OCI-LY7 (cell line): ENCODE results near the gene GIPC3. TPM values are rescaled to one million over a fixed set of nuclear protein-coding genes. Genes with fewer than 3 reads are reported as not detected.
A peak's percentile ranks its signal among the peaks of the same experiment; 100 is the strongest.

Source experiments
- BruUV-seq: library from RNA; stranded (reverse); fragments of 400-500 nt; replicated peaks from 2 replicates; lab custom pipeline; 2021; lab: Mats Ljungman, UMichigan
- CTCF ChIA-PET: fragments of 300-600 bp; sonication (Branson Sonifier 250); formaldehyde crosslinking; loops from one replicate; lab custom pipeline; 2022; ENCODE audit warnings: antibody characterized with exemption; ENCODE audit not compliant: unreplicated experiment; lab: Charles Lee
- POLR2A ChIA-PET: fragments of 300-600 bp; sonication (Branson Sonifier 250); formaldehyde crosslinking; loops from one replicate; lab custom pipeline; 2022; ENCODE audit warnings: antibody characterized with exemption; lab: Charles Lee
- DNase-seq: peaks from one replicate; pipeline ENCODE4 v3.0.0-alpha.2; 2015; ENCODE audit warnings: low spot score
- H2AFZ ChIP-seq: fragments of 200-600 bp; sonication (generic), shearing (Covaris generic); 2 replicates; pipeline ENCODE4 v1.6.1; 2014; ENCODE audit warnings: mild to moderate bottlenecking, antibody characterized with exemption, low read length, moderate library complexity
- H3K27ac ChIP-seq: fragments of 200-600 bp; sonication (generic); 2 replicates; pipeline ENCODE4 v1.5.1; 2014; ENCODE audit warnings: mixed run types, low read depth, mild to moderate bottlenecking, moderate library complexity, low read length, inconsistent platforms; ENCODE audit not compliant: poor library complexity, severe bottlenecking
- H3K36me3 ChIP-seq: fragments of 200-600 bp; sonication (generic); 2 replicates; pipeline ENCODE4 v1.6.1; 2014; ENCODE audit warnings: mild to moderate bottlenecking, antibody characterized with exemption, low read length, moderate library complexity, mixed read lengths; ENCODE audit not compliant: insufficient read depth
- H3K4me1 ChIP-seq: fragments of 200-600 bp; sonication (generic); 2 replicates; pipeline ENCODE4 v1.5.1; 2014; ENCODE audit warnings: mild to moderate bottlenecking, low read length; ENCODE audit not compliant: insufficient read depth, poor library complexity, severe bottlenecking
- H3K4me2 ChIP-seq: fragments of 200-600 bp; sonication (generic); 2 replicates; pipeline ENCODE4 v1.6.1; 2014; ENCODE audit warnings: mild to moderate bottlenecking, low read length
- H3K4me3 ChIP-seq: fragments of 200-600 bp; sonication (generic); 2 replicates; pipeline ENCODE4 v1.5.1; 2014; ENCODE audit warnings: mild to moderate bottlenecking, low read depth, low read length; ENCODE audit not compliant: poor library complexity, severe bottlenecking
- H3K79me2 ChIP-seq: fragments of 200-600 bp; sonication (generic); 2 replicates; pipeline ENCODE4 v1.6.1; 2016; ENCODE audit warnings: low read depth, mild to moderate bottlenecking, low read length, moderate library complexity, mixed read lengths; ENCODE audit not compliant: insufficient read depth
- H3K9me2 ChIP-seq: fragments of 200-600 bp; sonication (generic); 2 replicates; pipeline ENCODE4 v1.6.1; 2016; ENCODE audit warnings: mild to moderate bottlenecking, low read length, mixed read lengths; ENCODE audit not compliant: insufficient read depth
- H3K9me3 ChIP-seq: fragments of 200-600 bp; sonication (generic); 2 replicates; pipeline ENCODE4 v1.6.1; 2014; ENCODE audit warnings: mild to moderate bottlenecking, mixed run types, low read length, mixed read lengths
- H4K20me1 ChIP-seq: fragments of 200-600 bp; sonication (generic); 2 replicates; pipeline ENCODE4 v1.6.1; 2014; ENCODE audit warnings: mild to moderate bottlenecking, antibody characterized with exemption, low read length, moderate library complexity, mixed read lengths; ENCODE audit not compliant: insufficient read depth
- CTCF ChIP-seq: fragments of 200-600 bp; sonication (generic); conservative IDR thresholded peaks from 2 replicates; pipeline ENCODE4 v1.5.1; 2014; ENCODE audit warnings: mild to moderate bottlenecking, antibody characterized with exemption, low read length, moderate library complexity, mixed read lengths
- EZH2phosphoT487 ChIP-seq: fragments of 200-600 bp; sonication (generic); IDR thresholded peaks from 2 replicates; pipeline ENCODE4 v1.6.1; 2018; ENCODE audit warnings: low read depth, borderline replicate concordance, mild to moderate bottlenecking, mixed run types, antibody characterized with exemption, low read length, moderate library complexity, mixed read lengths
- intact Hi-C: fragments of 100-400 bp; cut with micrococcal nuclease; formaldehyde crosslinking; loops from one replicate; pipeline ENCODE4 v1.10.0; 2022; ENCODE audit not compliant: unreplicated experiment
- total RNA-seq, 2 experiments: library from RNA; depleted of rRNA in 1 of 2; stranded (reverse); fragments of >200 nt in 1 of 2; shearing (Covaris generic) in 1 of 2; gene quantifications; 2 replicates each; pipeline ENCODE4 v1.2.3, GENCODE V29; 2014 to 2022

GIPC3 gene
- total RNA-seq, 2 experiments from 2014 or later = not detected

DNA sequence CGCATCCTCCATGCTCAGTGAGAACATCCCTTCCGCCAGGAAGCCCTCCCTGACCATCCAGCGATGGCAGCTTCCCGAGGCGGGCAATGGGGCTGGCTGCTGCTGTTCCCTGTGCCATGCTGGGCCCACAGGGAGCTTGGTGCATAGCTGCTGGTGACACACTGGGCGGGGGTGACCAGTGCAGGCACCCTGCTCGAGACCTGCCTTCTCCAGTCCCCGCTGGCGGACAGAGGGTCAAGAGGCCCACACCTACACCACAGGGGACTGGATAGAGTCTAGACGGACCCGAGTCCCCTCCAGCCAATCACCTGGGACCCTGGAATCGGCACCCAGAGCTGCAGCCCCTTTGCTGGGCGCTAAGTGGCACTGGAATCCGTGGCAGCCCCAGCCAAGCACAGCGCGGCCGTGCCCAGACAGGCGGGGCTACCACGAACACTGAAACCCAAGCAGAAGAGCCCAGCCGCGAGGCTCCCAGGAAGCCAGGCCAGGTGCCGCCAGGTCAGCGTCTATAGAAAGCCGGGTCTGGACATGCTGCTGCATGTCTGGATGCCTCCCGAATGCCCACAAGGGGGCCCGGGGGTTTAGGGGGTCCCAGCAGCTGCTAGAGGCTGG is 30.4 kb downstream of the GIPC3 start:
- POLR2A ChIA-PET = no interaction called here
- H4K20me1 ChIP-seq = no peaks in the 10 kb centered on the region
- intact Hi-C loops = loop anchor here (5.0 kb wide), 1 partner anchor 68 kb away; no protein-coding TSS in a partner anchor
- H3K27ac ChIP-seq = no peak overlapping the region
- TF ChIP-seq EZH2phosphoT487 = no peak
- no peaks in the 10 kb centered on the region for H3K9me2 ChIP-seq
- H3K4me3 ChIP-seq = no peak overlapping the region
- H3K9me3 ChIP-seq = no peaks in the 10 kb centered on the region
- H3K4me2 ChIP-seq = no peak overlapping the region
- CTCF ChIA-PET = no interaction called here
- no TSS peak for BruUV-seq
- no peaks in the 10 kb centered on the region for H3K4me1 ChIP-seq
- DNase-seq = no peak
- no peak overlapping the region for H2AFZ ChIP-seq
- no peaks in the 10 kb centered on the region for H3K79me2 ChIP-seq
- H3K36me3 ChIP-seq = peaks cover 38% of the 10 kb centered on the region

DNA sequence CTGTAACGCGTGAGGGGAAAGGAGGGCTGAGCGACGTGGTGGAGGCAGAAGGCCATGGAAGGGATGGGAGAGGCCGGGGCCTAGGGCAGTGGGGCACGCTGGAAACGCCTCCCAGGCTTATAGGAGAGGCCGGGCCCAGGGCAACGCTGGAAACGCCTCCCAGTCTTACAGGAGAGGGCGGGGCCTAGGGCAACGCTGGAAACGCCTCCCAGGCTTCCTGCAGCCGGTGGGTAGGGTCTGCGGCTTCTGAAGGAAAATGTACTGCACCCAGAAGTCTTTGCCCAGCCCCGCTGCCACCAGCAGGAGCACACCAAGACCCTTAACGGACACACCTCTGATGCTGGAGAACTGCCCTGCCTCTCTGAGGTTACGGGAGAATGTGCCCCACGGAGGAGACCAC is 32.2 kb downstream of the GIPC3 start:
- ChIA-PET POLR2A (no interaction called here), CTCF (interaction anchor here (0.6 kb wide), 1 partner anchor 342 kb away, joined by 11 read pairs; no protein-coding TSS in a partner anchor)
- H3K4me3 ChIP-seq = no peak overlapping the region
- no peaks in the 10 kb centered on the region for H3K79me2 ChIP-seq
- H3K36me3 ChIP-seq = peaks cover 36% of the 10 kb centered on the region
- no peak overlapping the region for H3K4me2 ChIP-seq
- intact Hi-C loops = loop anchor here (5.0 kb wide), 1 partner anchor 70 kb away; no protein-coding TSS in a partner anchor
- H3K27ac ChIP-seq = no peak overlapping the region
- no peak for DNase-seq
- TF ChIP-seq EZH2phosphoT487 (no peak), CTCF (no peak)
- no peak overlapping the region for H2AFZ ChIP-seq
- H3K4me1 ChIP-seq = no peaks in the 10 kb centered on the region
- BruUV-seq = no TSS peak
- no peaks in the 10 kb centered on the region for H4K20me1 ChIP-seq
- no peaks in the 10 kb centered on the region for H3K9me3 ChIP-seq
- no peaks in the 10 kb centered on the region for H3K9me2 ChIP-seq

GRCh38 chr19:3618144-3618810 is 33.0 kb downstream of the GIPC3 start:
- Histone ChIP-seq H3K79me2 (no peaks in the 10 kb centered on the region), H3K36me3 (peaks cover 40% of the 10 kb centered on the region), H3K9me2 (no peaks in the 10 kb centered on the region), H3K9me3 (no peaks in the 10 kb centered on the region), H3K4me3 (no peak overlapping the region), H3K27ac (no peak overlapping the region), H3K4me2 (no peak overlapping the region), H2AFZ (no peak overlapping the region), H3K4me1 (no peaks in the 10 kb centered on the region), H4K20me1 (no peaks in the 10 kb centered on the region)
- ChIA-PET CTCF (interaction anchor here (0.6 kb wide), 1 partner anchor 32 kb away, joined by 4 read pairs; no protein-coding TSS in a partner anchor), POLR2A (interaction anchor here (0.7 kb wide), 1 partner anchor 73 kb away, joined by 3 read pairs; no protein-coding TSS in a partner anchor)
- no TSS peak for BruUV-seq
- TF ChIP-seq EZH2phosphoT487 = no peak
- peak; percentile 85 for TF ChIP-seq CTCF
- intact Hi-C loops = loop anchor here (5.0 kb wide), 1 partner anchor 71 kb away; no protein-coding TSS in a partner anchor
- peak; percentile 37 for DNase-seq
